GM19099 (cell line): ENCODE measurements around the gene HDDC2.

Source experiments
- POLR2A ChIP-seq: IDR thresholded peaks from 3 replicates; pipeline ENCODE4 v1.6.1; 2011; ENCODE audit warnings: low read depth; ENCODE audit not compliant: insufficient read length; ENCODE audit errors: extremely low read depth

Gene HDDC2

GRCh38 chr6:125259354-125259736 lies 42.4 kb downstream of the HDDC2 start:
- no peak for TF ChIP-seq POLR2A

GRCh38 chr6:125258651-125259353 lies 43.0 kb downstream of the HDDC2 start:
- no peak for TF ChIP-seq POLR2A

- no peak for TF ChIP-seq POLR2A
These were observed 44.4 kb downstream of the HDDC2 start for GRCh38 chr6:125257351-125257750.

- TF ChIP-seq POLR2A = no peak
These were observed 46.6 kb downstream of the HDDC2 start for GRCh38 chr6:125255201-125255600.

- no peak for TF ChIP-seq POLR2A
These were observed 47.4 kb downstream of the HDDC2 start for GRCh38 chr6:125254321-125254720.

- TF ChIP-seq POLR2A = no peak
These were observed 47.9 kb downstream of the HDDC2 start for GRCh38 chr6:125253881-125254280.

DNA sequence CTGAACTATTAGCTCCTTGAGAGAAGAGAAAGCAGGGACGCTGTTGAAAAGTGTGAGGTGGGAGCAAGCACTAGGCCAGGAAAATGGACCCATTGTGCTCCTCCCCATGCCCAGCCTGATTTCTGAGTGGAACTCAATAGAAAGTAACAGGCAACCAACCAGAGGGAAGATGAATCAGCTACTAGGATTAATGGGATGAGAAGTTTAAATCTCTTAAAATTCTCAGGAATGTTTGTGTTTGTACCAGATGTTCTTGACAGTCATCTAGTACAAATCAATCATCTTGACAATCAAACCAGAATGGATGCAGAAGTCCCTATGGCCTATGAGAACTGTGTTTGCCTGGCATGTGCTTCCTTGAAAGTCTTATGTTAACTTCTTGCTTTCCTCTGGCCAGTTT lies 48.9 kb downstream of the HDDC2 start:
- TF ChIP-seq POLR2A = no peak

DNA sequence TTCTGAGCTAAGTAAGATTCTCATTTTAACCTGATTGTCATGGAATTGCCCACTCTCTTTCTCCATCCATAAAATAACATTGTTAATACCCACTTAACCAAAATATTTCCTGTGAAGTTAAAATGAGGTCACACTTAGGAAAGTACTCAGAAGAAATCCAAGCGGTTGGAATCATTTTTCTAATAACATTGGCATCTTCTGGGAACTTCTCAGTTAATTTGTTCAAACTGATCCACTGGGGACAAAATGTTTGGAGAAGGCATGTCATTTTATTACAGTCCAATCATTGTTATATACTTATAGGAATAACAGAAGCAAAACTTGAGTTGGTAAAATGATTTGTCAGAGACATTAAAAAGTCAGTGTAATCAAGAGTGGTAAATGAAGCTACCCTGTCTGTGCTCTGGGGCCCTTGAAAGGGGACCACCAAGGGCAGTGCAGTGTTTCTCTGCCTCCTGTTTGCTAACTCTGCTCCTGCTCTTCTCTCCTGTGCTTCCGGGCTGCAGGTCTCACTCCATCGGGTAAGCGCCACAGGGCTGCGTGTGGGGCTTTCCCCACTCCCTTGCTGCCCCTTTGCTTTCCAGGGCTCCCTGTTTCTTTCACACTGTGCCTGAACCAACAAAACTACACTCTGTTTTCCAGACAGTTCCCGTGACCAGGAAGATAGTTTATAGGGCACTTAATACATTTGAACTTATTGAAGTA lies 50.1 kb downstream of the HDDC2 start:
- TF ChIP-seq POLR2A = no peak

DNA sequence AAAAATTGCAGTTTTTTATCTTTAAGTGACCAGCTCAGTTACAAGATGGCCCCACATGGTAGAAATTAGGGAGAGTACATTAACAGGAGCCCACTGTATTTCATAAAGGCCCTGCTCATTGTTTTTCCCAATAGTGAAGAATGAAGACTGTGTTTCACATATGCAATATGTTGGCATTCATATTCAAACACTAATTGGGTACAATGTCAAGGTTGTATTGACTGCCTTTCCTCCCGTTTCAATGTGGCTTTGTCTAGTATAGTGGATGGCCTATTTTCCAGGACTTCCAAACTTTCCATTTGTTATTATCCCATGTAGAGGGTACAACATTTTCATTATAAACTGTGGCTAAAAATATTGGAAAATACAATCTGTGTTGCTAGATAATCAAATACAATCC lies 51.3 kb downstream of the HDDC2 start:
- no peak for TF ChIP-seq POLR2A

DNA sequence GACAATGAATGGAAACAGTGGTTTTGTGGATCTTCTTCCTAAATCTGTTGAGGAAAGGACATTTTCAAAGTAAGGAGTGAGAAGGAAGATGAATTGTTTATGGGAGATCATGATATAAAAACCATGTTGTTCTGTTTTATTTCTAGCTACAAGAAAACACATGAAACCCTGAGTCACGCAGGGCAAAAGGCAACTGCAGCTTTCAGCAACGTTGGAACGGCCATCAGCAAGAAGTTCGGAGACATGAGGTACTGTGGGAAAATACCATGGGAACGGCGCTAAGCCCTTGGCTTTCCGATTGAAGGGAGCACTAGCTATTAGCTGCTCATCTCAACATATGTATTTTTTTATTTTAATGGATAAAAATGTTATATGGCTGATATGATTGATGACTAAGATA lies 53.6 kb downstream of the HDDC2 start:
- no peak for TF ChIP-seq POLR2A

GRCh38 chr6:125246566-125246965 lies 55.2 kb downstream of the HDDC2 start:
- TF ChIP-seq POLR2A = no peak

GRCh38 chr6:125245523-125246264 lies 56.1 kb downstream of the HDDC2 start:
- no peak for TF ChIP-seq POLR2A

GRCh38 chr6:125245109-125245508 lies 56.7 kb downstream of the HDDC2 start:
- TF ChIP-seq POLR2A = no peak

- TF ChIP-seq POLR2A = no peak
These were observed 64.0 kb downstream of the HDDC2 start for GRCh38 chr6:125237764-125238163.

- no peak for TF ChIP-seq POLR2A
These were observed 65.0 kb downstream of the HDDC2 start for GRCh38 chr6:125236536-125237327.
